GM18951 (cell line): Measurements from ENCODE around the gene PRKCA.
"Not testable (repeated sequence)": the region's sequence is repeated elsewhere in the genome, so short reads cannot be mapped to it uniquely, and the experiment has no call there.

Experiments used
- POLR2A ChIP-seq: IDR thresholded peaks from 4 replicates; pipeline ENCODE4 v1.6.1; 2011; ENCODE audit warnings: mild to moderate bottlenecking; ENCODE audit not compliant: insufficient read length, insufficient read depth; ENCODE audit errors: extremely low read depth
- in situ Hi-C: fragments of 300-500 bp; cut with MboI; formaldehyde crosslinking; loops from one replicate; pipeline ENCODE4 v1.12.0; 2022; ENCODE audit warnings: low sequenced_read_pairs, mixed read lengths, inconsistent platforms; ENCODE audit not compliant: unreplicated experiment

The PRKCA gene

GRCh38 chr17:66343531-66344078, 41.2 kb downstream of the PRKCA start:
- no peak for TF ChIP-seq POLR2A
- in situ Hi-C loops, result no loop called here

DNA sequence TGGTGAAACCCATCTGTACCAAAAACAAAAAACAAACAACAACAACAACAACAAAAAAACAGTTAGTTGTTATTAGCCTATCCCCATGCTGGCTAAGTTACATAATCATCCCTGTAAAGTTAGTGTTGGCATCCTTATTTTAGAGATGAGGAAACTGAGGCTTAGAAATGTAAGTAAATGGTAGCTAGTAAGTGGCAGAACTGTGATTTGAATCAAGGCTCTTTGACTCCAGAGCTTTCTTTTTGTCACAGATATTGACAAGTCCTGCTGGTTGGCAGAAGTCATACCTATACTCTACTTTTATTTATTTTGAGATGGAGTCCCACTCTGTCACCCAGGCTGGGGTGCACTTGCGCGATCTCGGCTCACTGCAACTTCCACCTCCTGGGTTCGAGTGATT, 42.1 kb downstream of the PRKCA start:
- no peak for TF ChIP-seq POLR2A
- in situ Hi-C loops, result no loop called here

DNA sequence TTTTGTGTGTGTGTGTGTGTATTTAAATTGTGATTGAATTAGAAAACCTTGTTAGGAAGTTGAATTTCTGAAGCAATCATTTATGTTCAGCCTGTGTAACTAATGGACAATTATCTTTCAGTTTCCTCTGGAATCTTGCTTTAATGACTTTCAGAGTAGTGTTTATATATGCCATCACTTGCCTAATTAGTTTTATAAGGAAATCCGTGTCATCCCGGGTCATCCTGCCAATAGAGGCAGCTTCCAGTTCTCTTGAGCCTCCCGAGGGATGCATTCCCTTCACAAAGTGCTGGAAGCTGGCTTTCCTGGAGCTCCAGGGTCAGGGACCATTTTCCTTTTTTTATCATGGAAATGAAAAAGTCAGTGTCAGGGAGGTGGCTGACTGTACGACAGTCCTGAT, 42.9 kb downstream of the PRKCA start:
- in situ Hi-C loops, result no loop called here
- no peak for TF ChIP-seq POLR2A

GRCh38 chr17:66345949-66346638, 43.7 kb downstream of the PRKCA start:
- in situ Hi-C loops, result not testable (repeated sequence)

DNA sequence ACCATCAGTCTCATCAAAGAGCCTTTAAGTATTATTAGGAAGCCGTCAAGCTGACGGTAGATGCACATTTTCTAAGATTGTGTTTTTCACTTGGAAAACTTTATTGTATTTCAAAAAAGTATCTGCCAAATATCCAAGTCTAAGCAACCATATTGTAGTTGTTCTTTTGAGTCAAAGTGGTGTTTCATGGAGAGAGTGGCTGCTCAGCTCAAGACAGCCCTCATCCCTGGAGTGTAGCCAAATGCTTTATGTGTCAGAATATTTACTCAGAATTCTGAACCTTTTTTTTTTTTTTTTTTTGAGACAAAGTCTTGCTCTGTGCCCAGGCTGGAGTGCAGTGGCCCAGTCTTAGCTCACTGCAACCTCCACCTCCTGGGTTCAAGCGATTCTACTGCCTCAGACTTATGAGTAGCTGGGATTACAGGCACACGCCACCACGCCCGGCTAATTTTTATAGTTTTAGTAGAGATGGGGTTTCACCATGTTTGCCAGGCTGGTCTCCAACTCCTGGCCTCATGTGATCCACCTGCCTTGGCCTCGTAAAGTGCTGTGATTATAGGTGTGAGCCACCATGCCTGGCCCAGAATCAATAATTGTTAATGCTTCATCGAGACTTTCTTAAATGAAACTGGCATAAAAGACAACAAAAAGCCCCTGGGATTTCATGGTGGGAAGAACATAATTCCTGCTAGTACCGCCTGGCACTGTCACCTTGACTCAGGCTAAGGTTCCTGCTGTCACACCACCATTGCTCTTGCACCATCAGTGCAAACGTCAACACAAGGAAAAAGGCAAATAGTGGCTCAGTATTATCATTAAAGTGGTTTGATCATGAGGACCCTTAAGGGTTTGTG, 45.5 kb downstream of the PRKCA start:
- no peak for TF ChIP-seq POLR2A
- in situ Hi-C loops, result no loop called here

GRCh38 chr17:66348584-66349165, 46.3 kb downstream of the PRKCA start:
- TF ChIP-seq POLR2A, result no peak
- in situ Hi-C loops, result no loop called here

DNA sequence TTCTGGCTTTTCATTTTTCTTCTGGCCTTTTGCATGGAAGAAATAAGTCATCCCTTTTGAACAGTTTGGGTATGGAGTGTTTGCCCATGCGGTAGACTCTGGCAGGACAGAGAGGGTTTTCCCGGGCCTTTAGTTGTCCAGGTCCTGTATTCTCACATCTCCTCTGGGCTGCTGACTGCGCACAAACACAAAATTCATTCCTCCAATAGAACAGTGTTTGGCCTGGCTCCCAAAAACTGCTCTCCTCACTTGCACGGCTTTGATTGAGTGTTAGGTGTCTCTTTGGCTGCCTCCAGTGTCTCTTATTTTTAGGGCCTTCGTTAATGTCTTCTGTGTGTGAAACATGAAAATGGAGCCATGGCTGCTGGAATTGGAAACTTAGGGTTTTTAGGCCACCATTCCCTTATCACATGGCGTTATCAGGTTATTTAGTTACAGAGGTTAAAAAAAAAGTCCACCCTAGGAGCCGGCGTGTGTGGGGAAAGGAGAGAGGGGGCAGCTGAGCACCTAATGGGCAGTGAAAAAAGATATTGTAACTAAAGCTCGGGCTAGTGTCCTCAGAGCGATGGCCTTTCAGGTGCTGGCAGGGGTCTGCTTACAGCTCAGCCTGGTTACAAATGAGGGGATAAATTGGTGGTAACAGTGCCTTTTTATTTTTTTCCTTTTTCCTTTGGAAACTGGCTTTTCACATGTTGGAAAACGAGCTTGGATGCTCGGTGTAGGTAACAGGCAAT, 47.3 kb downstream of the PRKCA start:
- in situ Hi-C loops, result no loop called here
- no peak for TF ChIP-seq POLR2A

- in situ Hi-C loops, result not testable (repeated sequence)
Measured at GRCh38 chr17:66350576-66350975, 48.2 kb downstream of the PRKCA start.

DNA sequence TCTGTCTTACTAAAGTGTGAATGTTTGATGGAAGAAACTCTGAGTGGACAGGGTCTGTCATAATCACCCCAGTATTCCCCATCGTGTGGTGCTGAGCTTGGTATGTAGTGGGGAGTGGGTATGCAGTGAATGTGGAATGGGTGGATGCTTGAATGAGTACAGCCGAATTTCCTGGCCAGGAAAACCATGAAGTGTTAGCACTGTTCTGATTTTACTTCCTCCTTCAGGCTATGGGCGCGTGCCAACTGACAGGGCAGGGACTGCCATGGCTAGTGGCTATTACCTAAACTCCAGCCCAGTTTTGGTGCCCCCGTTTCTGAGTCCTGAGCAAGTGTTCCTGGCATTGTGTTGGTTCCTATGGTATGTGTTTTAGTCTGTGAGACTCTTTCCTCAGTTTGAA, 48.6 kb downstream of the PRKCA start:
- no peak for TF ChIP-seq POLR2A
- in situ Hi-C loops, result no loop called here

- in situ Hi-C loops, result no loop called here
- no peak for TF ChIP-seq POLR2A
Measured at GRCh38 chr17:66351701-66352100, 49.3 kb downstream of the PRKCA start.

DNA sequence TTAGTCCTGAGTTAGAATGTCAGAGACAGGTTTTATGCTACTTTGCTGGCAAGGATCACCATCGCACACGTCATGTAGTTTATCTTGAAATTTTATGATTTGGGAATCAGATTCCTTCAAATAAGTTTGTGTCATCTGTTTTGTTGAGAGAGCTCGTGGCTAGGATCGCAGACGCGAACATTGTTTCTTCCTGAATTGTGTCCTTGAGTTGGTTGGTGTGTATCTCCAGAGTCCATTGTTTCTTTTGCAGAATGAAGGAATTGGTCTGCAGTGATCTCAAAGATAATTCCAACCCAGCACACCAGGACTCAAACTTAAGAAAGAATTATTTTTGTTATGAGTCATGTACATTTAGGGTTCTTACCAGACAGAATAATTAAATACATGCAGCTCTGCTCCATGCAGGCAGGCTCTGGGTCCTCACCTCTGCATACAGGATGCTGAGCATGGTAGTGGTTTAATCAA, 51.6 kb downstream of the PRKCA start:
- TF ChIP-seq POLR2A, result no peak
- in situ Hi-C loops, result no loop called here

GRCh38 chr17:66354472-66354871, 52.1 kb downstream of the PRKCA start:
- in situ Hi-C loops, result no loop called here
- no peak for TF ChIP-seq POLR2A

DNA sequence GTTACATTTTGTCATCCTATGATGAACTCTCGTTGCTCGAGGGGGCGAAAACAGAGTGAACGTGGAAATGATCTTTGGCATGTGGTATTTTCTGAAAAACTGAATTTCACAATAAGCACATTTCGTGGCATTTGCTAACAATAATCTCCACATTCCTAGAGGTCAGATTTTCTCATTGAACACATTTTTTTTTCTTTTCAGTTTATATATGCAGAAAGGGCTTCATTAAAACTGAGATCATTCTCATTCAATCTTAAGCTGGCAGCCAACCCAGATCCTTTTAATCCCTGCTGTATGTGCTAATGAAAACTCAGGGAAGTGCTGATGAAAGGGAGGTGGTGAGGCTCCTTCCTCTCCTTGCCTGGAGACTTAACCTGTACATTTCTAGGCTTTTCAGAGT, 52.6 kb downstream of the PRKCA start:
- in situ Hi-C loops, result no loop called here

More for the DNA sequence above, 52.6 kb downstream of the PRKCA start:
- TF ChIP-seq POLR2A, result no peak
